Uterus (tissue), 4 donors: Measurements from ENCODE around the gene NEK10. TPM values are rescaled to one million over a fixed set of nuclear protein-coding genes. Genes with fewer than 3 reads are reported as not detected.

ENCODE experiments used
- DNase-seq, 2 donors: peaks; one replicate each; pipeline ENCODE4 v3.0.0-alpha.2; 2019 to 2020
- H3K27ac ChIP-seq, 2 donors: fragments of 200-600 bp; sonication (generic); 1 replicate in 1 of 2; 2 replicates in 1 of 2; pipeline ENCODE4 v1.5.1; 2016 to 2018
- H3K27me3 ChIP-seq, 2 donors: fragments of 200-600 bp; sonication (generic); one replicate each; pipeline ENCODE4 v1.5.1; 2018 to 2019; ENCODE audit warnings: control low read depth in 1 of 2
- H3K36me3 ChIP-seq, 2 donors: fragments of 200-600 bp; sonication (generic); one replicate each; pipeline ENCODE4 v1.5.1; 2019; ENCODE audit warnings: control low read depth in 1 of 2
- H3K4me1 ChIP-seq, 2 donors: fragments of 200-600 bp; sonication (generic); one replicate each; pipeline ENCODE4 v1.5.1; 2018 to 2019; ENCODE audit warnings: control low read depth in 1 of 2
- H3K4me3 ChIP-seq, 2 donors: fragments of 200-600 bp; sonication (generic); 1 replicate in 1 of 2; 2 replicates in 1 of 2; pipeline ENCODE4 v1.5.1; 2018 to 2019; ENCODE audit warnings: mild to moderate bottlenecking in 1 of 2
- H3K9me3 ChIP-seq, 2 donors: fragments of 200-600 bp; sonication (generic); one replicate each; pipeline ENCODE4 v1.5.1; 2019; ENCODE audit warnings: control low read depth in 1 of 2
- POLR2A ChIP-seq, 2 donors: fragments of 450-650 bp; IDR thresholded peaks; one replicate each; pipeline ENCODE4 v1.6.1; 2016; ENCODE audit warnings: antibody characterized with exemption in 2 of 2, mild to moderate bottlenecking in 1 of 2, moderate library complexity in 1 of 2
- intact Hi-C: fragments of 100-400 bp; cut with DNase I; formaldehyde crosslinking; loops from one replicate; pipeline ENCODE4 v1.15.1; 2023; ENCODE audit warnings: low total_unique reads
- total RNA-seq, 4 donors: library from RNA; depleted of rRNA in 3 of 4; stranded (reverse); fragments of >200 nt in 3 of 4; gene quantifications; one replicate each; pipeline versions ENCODE4 v1.1.0 to v1.2.4, GENCODE V29; 2014 to 2023
- TF ChIP-seq, protein P1 (sequence below), 4 experiments: fragments of 200-600 bp in 2 of 4; fragments of 450-650 bp in 2 of 4; sonication (generic) in 2 of 4; IDR thresholded peaks; one replicate each; pipeline ENCODE4 v1.5.1; 2016 to 2019; ENCODE audit warnings: antibody characterized with exemption in 4 of 4, mild to moderate bottlenecking in 2 of 4, moderate library complexity in 1 of 4
- donor health status: DM: yes; HTN: yes; CAD: no.

NEK10 gene
- total RNA-seq, 4 donors from 2014 or later, result under 0.01 to 8.3 (median 0.83) TPM

- Histone ChIP-seq H3K27ac (no peak overlapping the region), H3K36me3 (no peaks in the 10 kb centered on the region), H3K9me3 (no peaks in the 10 kb centered on the region), H3K4me3 (no peak overlapping the region), H3K27me3 (no peaks in the 10 kb centered on the region), H3K4me1 (no peaks in the 10 kb centered on the region)
- intact Hi-C loops, result no loop called here
- no peak for DNase-seq
- TF ChIP-seq, protein P1, sequence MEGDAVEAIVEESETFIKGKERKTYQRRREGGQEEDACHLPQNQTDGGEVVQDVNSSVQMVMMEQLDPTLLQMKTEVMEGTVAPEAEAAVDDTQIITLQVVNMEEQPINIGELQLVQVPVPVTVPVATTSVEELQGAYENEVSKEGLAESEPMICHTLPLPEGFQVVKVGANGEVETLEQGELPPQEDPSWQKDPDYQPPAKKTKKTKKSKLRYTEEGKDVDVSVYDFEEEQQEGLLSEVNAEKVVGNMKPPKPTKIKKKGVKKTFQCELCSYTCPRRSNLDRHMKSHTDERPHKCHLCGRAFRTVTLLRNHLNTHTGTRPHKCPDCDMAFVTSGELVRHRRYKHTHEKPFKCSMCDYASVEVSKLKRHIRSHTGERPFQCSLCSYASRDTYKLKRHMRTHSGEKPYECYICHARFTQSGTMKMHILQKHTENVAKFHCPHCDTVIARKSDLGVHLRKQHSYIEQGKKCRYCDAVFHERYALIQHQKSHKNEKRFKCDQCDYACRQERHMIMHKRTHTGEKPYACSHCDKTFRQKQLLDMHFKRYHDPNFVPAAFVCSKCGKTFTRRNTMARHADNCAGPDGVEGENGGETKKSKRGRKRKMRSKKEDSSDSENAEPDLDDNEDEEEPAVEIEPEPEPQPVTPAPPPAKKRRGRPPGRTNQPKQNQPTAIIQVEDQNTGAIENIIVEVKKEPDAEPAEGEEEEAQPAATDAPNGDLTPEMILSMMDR (IDR thresholded peaks at IDR 0.05), result no peak
- no peak for TF ChIP-seq POLR2A (IDR thresholded peaks at IDR 0.05)
Measured at GRCh38 chr3:27208961-27209616, 160.1 kb downstream of the NEK10 start.

- Histone ChIP-seq H3K4me3 (no peak overlapping the region), H3K4me1 (no peaks in the 10 kb centered on the region), H3K36me3 (no peaks in the 10 kb centered on the region), H3K27me3 (no peaks in the 10 kb centered on the region), H3K9me3 (no peaks in the 10 kb centered on the region), H3K27ac (no peak overlapping the region)
- intact Hi-C loops, result no loop called here
- DNase-seq, result no peak
- TF ChIP-seq, protein P1 (IDR thresholded peaks at IDR 0.05), result no peak
- no peak for TF ChIP-seq POLR2A (IDR thresholded peaks at IDR 0.05)
Measured at GRCh38 chr3:27202959-27203358, 166.2 kb downstream of the NEK10 start.

GRCh38 chr3:27201492-27201891, 167.7 kb downstream of the NEK10 start:
- Histone ChIP-seq H3K4me3 (no peak overlapping the region), H3K36me3 (no peaks in the 10 kb centered on the region), H3K27me3 (no peaks in the 10 kb centered on the region), H3K27ac (no peak overlapping the region), H3K9me3 (no peaks in the 10 kb centered on the region), H3K4me1 (no peaks in the 10 kb centered on the region)
- intact Hi-C loops, result no loop called here
- no peak for DNase-seq
- TF ChIP-seq, protein P1 (IDR thresholded peaks at IDR 0.05), result no peak
- TF ChIP-seq POLR2A (IDR thresholded peaks at IDR 0.05), result no peak

GRCh38 chr3:27200721-27201489, 168.3 kb downstream of the NEK10 start:
- Histone ChIP-seq H3K27ac (no peak overlapping the region), H3K4me3 (no peak overlapping the region), H3K27me3 (no peaks in the 10 kb centered on the region), H3K9me3 (no peaks in the 10 kb centered on the region), H3K36me3 (no peaks in the 10 kb centered on the region), H3K4me1 (no peaks in the 10 kb centered on the region)
- TF ChIP-seq, protein P1 (IDR thresholded peaks at IDR 0.05), result no peak
- no peak for TF ChIP-seq POLR2A (IDR thresholded peaks at IDR 0.05)
- no peak for DNase-seq
- intact Hi-C loops, result no loop called here

DNA sequence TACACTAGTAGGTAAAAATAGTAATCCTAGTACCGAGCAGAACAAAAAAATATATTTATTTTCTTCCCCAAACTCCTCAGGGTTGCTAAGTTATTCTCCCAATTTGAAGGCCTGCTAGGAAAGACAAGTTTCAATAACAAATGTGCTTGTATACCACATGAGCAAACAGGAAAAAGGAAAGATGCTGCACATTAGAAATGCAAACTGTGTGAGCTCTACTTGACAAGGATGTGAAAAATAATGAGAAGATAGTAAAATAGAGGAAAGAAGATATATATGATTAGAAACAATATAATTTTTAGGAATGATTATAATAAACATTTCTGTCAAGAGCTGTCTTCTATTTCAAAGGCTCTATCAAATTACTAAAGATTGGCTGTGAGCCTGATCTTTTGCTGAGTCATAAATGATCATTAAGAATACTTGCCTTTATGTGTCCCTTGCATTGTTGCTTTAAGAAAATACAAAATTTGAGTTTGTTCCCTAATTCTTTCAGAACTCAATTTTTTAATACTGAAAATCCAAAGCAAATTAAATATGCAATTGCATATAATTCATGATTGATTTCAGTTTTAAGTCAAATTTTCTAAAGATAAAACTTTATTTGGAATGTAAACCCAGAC, 174.2 kb downstream of the NEK10 start:
- H3K27me3 ChIP-seq, result no peaks in the 10 kb centered on the region
- intact Hi-C loops, result no loop called here
- DNase-seq, result no peak
- H3K36me3 ChIP-seq, result no peaks in the 10 kb centered on the region
- H3K27ac ChIP-seq, result no peak overlapping the region
- no peaks in the 10 kb centered on the region for H3K9me3 ChIP-seq
- H3K4me3 ChIP-seq, result no peak overlapping the region
- no peaks in the 10 kb centered on the region for H3K4me1 ChIP-seq
- TF ChIP-seq, protein P1 (IDR thresholded peaks at IDR 0.05), result no peak
- no peak for TF ChIP-seq POLR2A (IDR thresholded peaks at IDR 0.05)
